Esophagus squamous epithelium (tissue), 4 donors: Measurements from ENCODE around the gene HCAR3.

Source experiments
- POLR2A ChIP-seq, 4 donors: fragments of 450-650 bp; IDR thresholded peaks; one replicate each; pipeline ENCODE4 v1.6.1; 2017; ENCODE audit warnings: antibody characterized with exemption in 4 of 4, mild to moderate bottlenecking in 4 of 4, moderate library complexity in 3 of 4
- TF ChIP-seq, protein P1 (sequence below), 6 experiments: fragments of 450-650 bp in 4 of 6; fragments of 200-600 bp in 2 of 6; sonication (generic) in 2 of 6; IDR thresholded peaks; one replicate each; pipeline ENCODE4 v1.5.1; 2016 to 2019; ENCODE audit warnings: antibody characterized with exemption in 6 of 6, mild to moderate bottlenecking in 4 of 6, moderate library complexity in 4 of 6

DNA sequence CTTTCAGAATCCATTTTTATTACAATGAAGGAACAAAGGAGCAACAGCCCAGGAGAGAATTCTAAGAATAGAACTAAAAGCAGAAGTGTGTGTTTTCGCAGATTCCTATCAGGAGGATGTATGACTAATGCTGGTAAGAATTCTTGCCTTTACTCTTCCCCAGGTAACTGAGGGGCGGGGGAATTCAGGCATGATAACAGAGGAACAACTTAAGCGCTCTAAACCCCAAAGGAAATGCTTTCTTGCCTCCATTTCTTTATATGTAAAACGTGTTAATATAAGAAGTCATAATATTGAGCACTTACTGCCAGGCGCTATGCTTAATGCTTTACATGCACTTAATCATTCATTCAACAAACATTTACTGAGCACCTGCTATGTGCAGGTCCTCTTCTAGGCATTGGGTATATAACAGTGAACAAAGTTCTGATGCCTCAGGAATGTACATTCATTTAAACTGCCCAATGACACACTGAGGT is 9.5 kb upstream of the HCAR3 start:
- TF ChIP-seq, protein P1, sequence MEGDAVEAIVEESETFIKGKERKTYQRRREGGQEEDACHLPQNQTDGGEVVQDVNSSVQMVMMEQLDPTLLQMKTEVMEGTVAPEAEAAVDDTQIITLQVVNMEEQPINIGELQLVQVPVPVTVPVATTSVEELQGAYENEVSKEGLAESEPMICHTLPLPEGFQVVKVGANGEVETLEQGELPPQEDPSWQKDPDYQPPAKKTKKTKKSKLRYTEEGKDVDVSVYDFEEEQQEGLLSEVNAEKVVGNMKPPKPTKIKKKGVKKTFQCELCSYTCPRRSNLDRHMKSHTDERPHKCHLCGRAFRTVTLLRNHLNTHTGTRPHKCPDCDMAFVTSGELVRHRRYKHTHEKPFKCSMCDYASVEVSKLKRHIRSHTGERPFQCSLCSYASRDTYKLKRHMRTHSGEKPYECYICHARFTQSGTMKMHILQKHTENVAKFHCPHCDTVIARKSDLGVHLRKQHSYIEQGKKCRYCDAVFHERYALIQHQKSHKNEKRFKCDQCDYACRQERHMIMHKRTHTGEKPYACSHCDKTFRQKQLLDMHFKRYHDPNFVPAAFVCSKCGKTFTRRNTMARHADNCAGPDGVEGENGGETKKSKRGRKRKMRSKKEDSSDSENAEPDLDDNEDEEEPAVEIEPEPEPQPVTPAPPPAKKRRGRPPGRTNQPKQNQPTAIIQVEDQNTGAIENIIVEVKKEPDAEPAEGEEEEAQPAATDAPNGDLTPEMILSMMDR (IDR thresholded peaks at IDR 0.05) = no peak
- no peak for TF ChIP-seq POLR2A (IDR thresholded peaks at IDR 0.05)
